Suppressor macrophage treated with lipopolysaccharide for 4 hours (primary cell): ENCODE measurements around the gene TMEM232.
"Not testable (repeated sequence)": the region's sequence is repeated elsewhere in the genome, so short reads cannot be mapped to it uniquely, and the experiment has no call there.

ENCODE experiments used
- DNase-seq: peaks from one replicate; pipeline ENCODE4 v3.0.0-alpha.2; 2020

The TMEM232 gene

GRCh38 chr5:110618941-110619340, 107.5 kb downstream of the TMEM232 start:
- no peak for DNase-seq

DNA sequence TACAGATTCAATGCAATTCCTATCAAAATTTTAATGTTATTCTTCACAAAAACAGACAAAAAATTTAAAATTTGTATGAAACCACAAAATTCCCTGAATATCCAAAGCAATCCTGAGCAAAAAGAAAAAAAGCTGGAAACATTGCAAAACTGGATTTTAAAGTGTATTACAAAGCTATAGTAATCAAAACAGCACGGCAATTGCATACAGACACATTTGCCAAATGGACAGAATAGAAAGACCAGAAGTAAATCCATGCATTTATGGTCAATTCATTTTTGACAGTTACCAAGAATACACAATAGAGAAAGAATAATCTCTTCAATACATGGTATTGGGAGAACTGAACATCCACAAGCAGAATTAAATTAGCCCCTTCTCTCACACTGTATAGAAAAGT, 110.5 kb downstream of the TMEM232 start:
- DNase-seq = no peak

DNA sequence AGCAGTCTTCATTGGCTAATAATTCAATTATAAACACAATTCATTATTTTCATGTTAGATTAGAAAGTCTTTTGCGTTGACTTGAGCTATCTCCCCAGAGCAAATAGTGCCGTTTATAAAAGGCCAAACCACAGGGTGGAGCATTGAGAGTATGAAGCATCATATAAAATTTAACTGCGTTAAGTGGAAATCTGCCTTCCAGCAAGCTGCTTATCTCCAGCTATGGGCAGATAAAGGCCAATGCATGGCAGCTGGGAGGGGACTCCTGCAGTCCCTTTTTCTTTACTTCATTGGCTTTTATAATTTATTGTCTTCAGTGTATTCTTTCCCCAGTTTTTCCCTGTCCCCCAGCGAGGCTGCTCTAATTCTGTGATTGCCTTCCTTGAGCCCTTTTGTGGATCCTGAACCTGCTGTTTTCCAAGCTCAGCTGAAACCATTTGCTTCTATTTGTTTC, 113.7 kb downstream of the TMEM232 start:
- no peak for DNase-seq

- DNase-seq = no peak
Measured at GRCh38 chr5:110611817-110612216, 114.7 kb downstream of the TMEM232 start.

- no peak for DNase-seq
Measured at GRCh38 chr5:110594866-110595265, 131.6 kb downstream of the TMEM232 start.

DNA sequence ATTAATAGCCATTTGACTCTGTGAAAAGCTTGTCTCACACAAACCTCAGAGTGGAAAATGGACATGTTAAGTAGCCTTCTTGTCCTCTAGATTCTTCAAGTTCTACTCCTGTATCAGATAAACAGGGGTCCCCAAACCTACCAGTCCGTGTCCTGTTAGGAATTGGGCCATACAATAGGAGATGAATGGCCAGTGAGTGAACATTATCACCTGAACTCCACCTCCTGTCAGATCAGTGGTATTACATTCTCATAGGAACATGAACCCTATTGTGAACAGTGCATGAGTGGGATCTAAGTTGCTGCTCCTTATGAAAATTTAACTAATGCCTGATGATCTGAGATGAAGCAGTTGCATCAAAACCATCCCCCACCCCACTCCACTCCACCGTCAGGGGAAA, 136.3 kb downstream of the TMEM232 start:
- no peak for DNase-seq

GRCh38 chr5:110588286-110588980, 138.0 kb downstream of the TMEM232 start:
- no peak for DNase-seq

GRCh38 chr5:110580625-110581024, 145.8 kb downstream of the TMEM232 start:
- DNase-seq = no peak

DNA sequence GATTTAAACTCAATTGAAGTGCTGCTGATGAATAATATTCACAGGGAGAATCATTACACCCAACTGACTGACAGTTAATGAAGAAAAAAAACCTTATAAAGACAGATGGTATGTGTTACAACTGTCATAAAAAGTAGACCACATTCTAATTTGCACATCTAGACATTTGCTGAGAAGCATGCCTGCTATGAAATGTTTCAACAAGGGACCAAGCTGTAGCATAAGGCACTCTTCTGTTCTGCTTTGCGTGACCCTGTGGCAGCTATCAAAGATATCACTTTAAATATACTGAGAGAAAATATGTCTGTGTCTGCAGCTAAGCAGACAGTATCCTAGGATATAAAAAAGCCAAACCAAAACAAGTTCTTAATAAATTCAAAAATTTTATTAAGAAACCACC, 153.7 kb downstream of the TMEM232 start:
- DNase-seq = no peak

- no peak for DNase-seq
Measured at GRCh38 chr5:110562191-110562590, 164.3 kb downstream of the TMEM232 start.

DNA sequence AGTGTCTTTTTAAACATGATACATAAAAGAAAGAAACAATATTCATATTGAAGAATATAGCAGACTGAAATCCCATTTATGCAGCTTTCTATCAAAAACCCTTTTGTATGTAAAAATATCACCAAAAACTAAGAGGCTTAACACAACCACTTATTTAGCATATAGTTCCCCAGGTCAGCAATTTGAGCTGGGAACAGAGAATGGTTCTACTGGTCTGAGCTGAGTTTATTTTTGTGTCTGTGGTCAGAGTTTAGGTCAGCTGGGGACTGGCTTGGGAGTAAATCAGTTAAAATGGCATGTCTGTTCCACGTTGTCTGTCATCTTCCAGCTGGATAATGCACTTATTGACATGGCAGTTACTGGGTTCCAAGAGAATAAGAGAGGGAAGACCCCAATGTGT, 165.0 kb downstream of the TMEM232 start:
- no peak for DNase-seq

GRCh38 chr5:110549301-110549700, 177.2 kb downstream of the TMEM232 start:
- no peak for DNase-seq

GRCh38 chr5:110548171-110548570, 178.3 kb downstream of the TMEM232 start:
- DNase-seq = no peak

DNA sequence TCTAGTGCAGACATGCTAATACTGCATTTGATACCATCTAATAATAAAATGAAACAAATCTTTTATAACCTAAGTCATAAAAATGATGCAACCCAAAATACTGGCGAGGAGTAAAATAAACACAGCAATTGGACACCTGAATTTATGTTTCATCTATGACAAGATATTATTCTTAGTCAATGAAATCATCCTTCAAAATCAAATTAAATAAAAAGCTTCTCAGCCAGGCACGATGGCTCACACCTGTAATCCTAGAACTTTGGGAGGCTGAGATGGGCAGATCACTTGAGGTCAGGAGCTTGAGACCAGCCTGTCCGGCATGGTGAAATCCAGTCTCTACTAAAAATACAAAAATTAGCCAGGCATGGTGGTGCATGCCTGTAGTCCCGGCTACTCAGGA, 179.0 kb downstream of the TMEM232 start:
- DNase-seq = no peak

DNA sequence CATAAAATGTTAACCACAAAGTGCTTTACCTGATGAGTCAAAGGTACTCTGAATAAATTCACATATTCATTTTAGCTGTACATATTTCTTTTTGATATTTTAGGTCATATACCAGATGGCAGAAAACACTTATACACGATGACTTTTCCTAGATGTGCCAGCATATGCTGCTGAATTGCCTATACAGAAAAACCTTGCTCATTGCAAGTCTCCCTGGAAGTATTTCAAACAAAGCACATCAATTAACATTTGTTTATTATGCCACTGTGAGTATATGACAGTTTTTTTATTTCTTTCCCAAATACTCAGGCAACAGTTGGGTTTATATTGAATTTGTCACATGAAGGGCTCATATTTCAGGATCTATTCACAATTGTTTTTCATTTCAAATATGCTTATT, 180.8 kb downstream of the TMEM232 start:
- no peak for DNase-seq

DNA sequence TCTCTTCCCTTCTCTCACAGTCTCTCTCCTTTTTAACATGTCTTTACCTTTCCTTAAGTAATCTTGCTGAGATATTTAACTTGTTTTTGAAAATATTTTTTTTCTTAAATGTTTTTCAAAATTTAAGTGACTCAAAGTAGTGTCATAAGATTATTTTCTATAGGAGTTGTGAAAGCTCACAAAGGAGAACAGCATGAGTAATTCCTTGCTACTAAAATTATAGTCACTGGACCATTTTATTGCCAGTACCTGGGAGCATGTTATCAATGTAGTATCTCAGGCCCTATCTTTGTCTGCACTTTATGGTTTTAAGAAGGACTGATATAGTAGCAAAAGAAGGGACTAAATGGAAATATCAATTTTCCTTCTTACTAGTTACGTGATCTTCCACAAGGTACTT, 181.9 kb downstream of the TMEM232 start:
- no peak for DNase-seq

DNA sequence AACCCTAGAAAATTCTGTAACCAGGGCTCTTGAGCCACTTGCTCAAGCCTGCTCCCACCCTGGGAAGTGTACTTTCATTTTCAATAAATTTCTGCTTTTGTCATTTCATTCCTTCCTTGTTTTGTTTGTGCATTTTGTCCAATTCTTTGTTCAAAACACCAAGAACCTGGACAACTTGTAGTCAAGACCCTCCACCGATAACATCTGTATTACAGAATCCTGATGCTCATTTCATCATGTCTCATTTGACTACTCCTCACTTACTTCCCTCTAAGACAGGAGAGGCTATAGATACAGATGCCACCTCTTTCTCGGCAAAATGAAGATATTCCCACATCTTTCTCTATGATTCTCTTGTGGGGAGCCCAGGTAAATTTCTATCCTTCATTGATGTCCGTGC, 183.5 kb downstream of the TMEM232 start:
- DNase-seq = no peak

- no peak for DNase-seq
Measured at GRCh38 chr5:110536120-110537115, 190.1 kb downstream of the TMEM232 start.

DNA sequence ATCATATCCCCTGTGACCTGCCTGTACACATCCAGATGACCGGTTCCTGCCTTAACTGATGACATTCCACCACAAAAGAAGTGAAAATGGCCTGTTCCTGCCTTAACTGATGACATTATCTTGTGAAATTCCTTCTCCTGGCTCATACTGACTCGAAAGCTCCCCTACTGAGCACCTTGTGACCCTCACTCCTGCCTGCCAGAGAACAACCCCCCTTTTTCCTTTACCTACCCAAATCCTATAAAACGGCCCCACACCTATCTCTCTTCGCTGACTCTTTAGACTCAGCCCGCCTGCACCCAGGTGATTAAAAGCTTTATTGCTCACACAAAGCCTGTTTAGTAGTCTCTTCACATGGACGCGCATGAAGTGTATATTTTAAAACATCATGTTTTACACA, 191.3 kb downstream of the TMEM232 start:
- not testable (repeated sequence) for DNase-seq

DNA sequence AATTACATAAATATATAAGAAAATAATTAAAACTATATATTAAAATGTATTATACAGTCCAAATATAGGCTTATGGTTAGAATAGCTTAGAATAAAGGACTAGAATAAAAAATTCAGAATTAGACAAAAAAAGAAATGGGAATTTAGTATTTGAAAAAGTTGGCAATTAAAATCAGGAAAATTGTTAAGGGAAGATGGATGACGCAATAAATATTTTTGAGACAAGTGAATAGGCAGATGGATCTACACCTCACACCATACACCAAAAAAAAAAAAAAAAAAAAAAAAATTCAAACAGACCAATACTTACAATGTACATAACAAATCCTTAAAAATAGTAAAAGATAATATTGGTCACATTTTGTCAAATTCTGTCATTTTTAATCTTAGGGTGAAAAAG, 200.7 kb downstream of the TMEM232 start:
- no peak for DNase-seq

DNA sequence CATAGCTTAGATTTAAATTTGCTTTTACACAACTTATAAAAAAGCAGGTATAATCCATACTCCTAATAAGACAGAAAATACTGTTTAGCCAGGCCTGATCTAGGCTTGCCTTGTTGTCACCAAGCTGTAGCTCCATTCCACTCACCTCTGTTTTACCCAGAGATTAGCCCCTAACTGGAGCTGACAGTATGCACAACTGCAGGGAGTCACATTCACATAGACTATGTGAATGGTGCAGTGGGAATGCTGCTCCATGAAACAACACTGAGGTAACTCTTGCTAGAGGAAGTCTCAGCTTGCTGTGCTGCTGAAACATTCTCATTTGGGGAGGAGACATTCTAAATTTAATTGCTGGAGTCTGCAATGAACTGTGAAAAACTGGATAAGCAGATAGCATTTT, 209.1 kb downstream of the TMEM232 start:
- DNase-seq = no peak

DNA sequence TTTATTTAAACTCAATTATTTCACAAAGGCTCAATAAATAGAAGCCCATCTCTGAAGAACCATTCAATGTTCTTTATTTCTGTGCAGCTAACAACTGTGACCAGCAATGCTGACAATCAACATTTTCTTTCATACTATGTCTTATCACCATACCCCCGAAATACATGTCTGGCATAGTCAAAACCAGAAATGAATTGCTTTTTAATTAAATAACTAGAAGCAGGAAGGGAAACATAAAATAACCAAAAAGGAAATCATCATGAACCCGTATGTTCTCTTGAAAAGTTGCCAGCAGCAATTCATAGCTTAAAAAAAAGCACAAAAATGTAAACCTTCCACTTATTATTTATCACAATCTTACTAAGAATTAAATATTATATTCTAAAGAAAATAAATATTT, 212.4 kb downstream of the TMEM232 start:
- no peak for DNase-seq

- DNase-seq = no peak
Measured at GRCh38 chr5:110512266-110512665, 214.2 kb downstream of the TMEM232 start.

DNA sequence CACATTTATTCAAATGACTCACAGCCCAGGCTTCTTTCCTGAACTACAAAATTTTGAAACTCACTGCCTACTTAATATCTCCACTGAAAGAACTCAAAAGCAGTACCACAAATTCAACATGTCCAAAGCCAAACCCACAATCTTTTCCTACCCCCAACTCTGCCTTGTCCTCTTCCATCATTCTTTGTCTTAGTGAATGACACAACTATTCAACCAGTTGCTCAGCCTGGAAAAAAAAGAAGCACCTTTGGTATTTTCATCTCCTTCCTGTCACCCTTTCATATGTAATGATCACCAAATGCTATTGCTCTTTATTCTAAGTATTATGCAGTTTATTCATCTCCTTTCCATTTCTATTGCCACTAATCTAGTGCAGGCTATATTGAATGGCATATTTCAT, 216.3 kb downstream of the TMEM232 start:
- no peak for DNase-seq
